CD4-positive, alpha-beta memory T cell (primary cell): ENCODE results near the gene TEDC1. TPM values are rescaled to one million over a fixed set of nuclear protein-coding genes. Genes with fewer than 3 reads are reported as not detected.

ENCODE experiments used
- CTCF ChIA-PET: fragments of 350-600 bp; sonication (Branson Sonifier 250); formaldehyde crosslinking; loops from one replicate; lab custom pipeline; 2021; ENCODE audit warnings: inconsistent platforms; ENCODE audit not compliant: partially characterized antibody; lab: Charles Lee
- POLR2A ChIA-PET: fragments of 350-600 bp; sonication (Branson Sonifier 250); formaldehyde crosslinking; loops from one replicate; lab custom pipeline; 2021; ENCODE audit not compliant: partially characterized antibody; lab: Charles Lee
- DNase-seq, 5 donors: peaks; one replicate each; pipeline versions ENCODE4 v3.0.0 to v3.0.0-alpha.2; 2020 to 2022; ENCODE audit warnings: mixed read lengths in 1 of 5
- H3K27ac ChIP-seq: one replicate; pipeline ENCODE4 v1.7.0; 2013; ENCODE audit warnings: low read depth, low read length
- H3K27me3 ChIP-seq: 2 replicates; pipeline ENCODE4 v1.7.0; 2013; ENCODE audit warnings: mild to moderate bottlenecking, low read length, moderate library complexity; ENCODE audit not compliant: insufficient read depth
- H3K36me3 ChIP-seq: 2 replicates; pipeline ENCODE4 v1.7.0; 2013; ENCODE audit warnings: mild to moderate bottlenecking, low read length, moderate library complexity; ENCODE audit not compliant: insufficient read depth
- H3K4me1 ChIP-seq: 2 replicates; pipeline ENCODE4 v1.7.0; 2013; ENCODE audit warnings: mild to moderate bottlenecking, low read length, moderate library complexity; ENCODE audit not compliant: insufficient read depth
- H3K4me3 ChIP-seq, 2 donors: one replicate each; pipeline ENCODE4 v1.7.0; 2013; ENCODE audit warnings: low read length in 2 of 2, mild to moderate bottlenecking in 1 of 2
- H3K9me3 ChIP-seq, 2 donors: one replicate each; pipeline ENCODE4 v1.7.0; 2013; ENCODE audit warnings: low read length in 2 of 2, control low read depth in 1 of 2; ENCODE audit not compliant: control insufficient read depth in 1 of 2
- H3K27ac Mint-ChIP-seq, 7 donors: one replicate each; pipeline ENCODE4 v1.8.0; 2020 to 2021; ENCODE audit warnings: mixed read lengths in 7 of 7, mild to moderate bottlenecking in 6 of 7, inconsistent platforms in 3 of 7, moderate library complexity in 3 of 7
- H3K27me3 Mint-ChIP-seq, 2 donors: one replicate each; pipeline ENCODE4 v1.8.0; 2020 to 2021; ENCODE audit warnings: mixed read lengths in 2 of 2
- H3K36me3 Mint-ChIP-seq, 2 donors: one replicate each; pipeline ENCODE4 v1.8.0; 2020 to 2021; ENCODE audit warnings: mixed read lengths in 2 of 2, inconsistent platforms in 1 of 2, mild to moderate bottlenecking in 1 of 2
- H3K4me1 Mint-ChIP-seq, 4 donors: one replicate each; pipeline ENCODE4 v1.8.0; 2020 to 2021; ENCODE audit warnings: mixed read lengths in 4 of 4, mild to moderate bottlenecking in 1 of 4
- H3K4me3 Mint-ChIP-seq, 8 donors: one replicate each; pipeline ENCODE4 v1.8.0; 2020 to 2021; ENCODE audit warnings: mixed read lengths in 8 of 8, mild to moderate bottlenecking in 7 of 8, moderate library complexity in 6 of 8, inconsistent platforms in 3 of 8
- H3K9me3 Mint-ChIP-seq, 8 donors: one replicate each; pipeline ENCODE4 v1.8.0; 2020 to 2021; ENCODE audit warnings: mixed read lengths in 8 of 8, mild to moderate bottlenecking in 5 of 8, inconsistent platforms in 3 of 8, moderate library complexity in 1 of 8
- intact Hi-C: fragments of 100-400 bp; cut with micrococcal nuclease; formaldehyde crosslinking; loops from one replicate; pipeline ENCODE4 v1.15.1; 2023
- polyA plus RNA-seq, 2 donors: library from polyadenylated mRNA; unstranded; fragments of 300-500 nt; fragmentation: Illumina TruSeq; gene quantifications; one replicate each; pipeline ENCODE4 v1.2.3, GENCODE V29; 2021
- total RNA-seq, 2 experiments: library from RNA; stranded (reverse); gene quantifications; one replicate each; pipeline ENCODE4 v1.2.3, GENCODE V29; 2021

TEDC1 gene, protein sequence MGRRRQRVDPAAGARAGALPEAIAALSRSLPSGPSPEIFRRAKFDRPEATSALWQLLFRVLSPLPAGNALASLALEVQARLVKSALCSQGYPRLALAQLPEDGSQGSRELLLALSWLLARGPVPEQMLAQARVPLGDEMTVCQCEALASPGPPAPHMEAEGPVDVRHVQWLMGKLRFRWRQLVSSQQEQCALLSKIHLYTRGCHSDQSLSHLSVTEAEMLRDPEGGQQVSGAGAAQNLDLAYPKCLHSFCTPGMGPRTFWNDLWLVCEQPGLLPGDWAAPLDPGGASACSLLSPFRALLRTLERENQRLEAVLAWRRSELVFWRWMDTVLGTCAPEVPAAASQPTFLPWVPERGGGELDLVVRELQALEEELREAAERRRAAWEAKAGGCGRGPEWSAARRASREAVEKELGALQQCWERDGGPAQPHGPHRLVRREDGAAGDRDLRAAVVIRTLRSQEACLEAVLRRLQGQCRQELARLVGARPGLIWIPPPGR
- 10 to 100 TPM; 25.4 to 30.2 TPM for total RNA-seq
- 10 to 100 TPM; 10.2 to 10.4 TPM for polyA plus RNA-seq

DNA sequence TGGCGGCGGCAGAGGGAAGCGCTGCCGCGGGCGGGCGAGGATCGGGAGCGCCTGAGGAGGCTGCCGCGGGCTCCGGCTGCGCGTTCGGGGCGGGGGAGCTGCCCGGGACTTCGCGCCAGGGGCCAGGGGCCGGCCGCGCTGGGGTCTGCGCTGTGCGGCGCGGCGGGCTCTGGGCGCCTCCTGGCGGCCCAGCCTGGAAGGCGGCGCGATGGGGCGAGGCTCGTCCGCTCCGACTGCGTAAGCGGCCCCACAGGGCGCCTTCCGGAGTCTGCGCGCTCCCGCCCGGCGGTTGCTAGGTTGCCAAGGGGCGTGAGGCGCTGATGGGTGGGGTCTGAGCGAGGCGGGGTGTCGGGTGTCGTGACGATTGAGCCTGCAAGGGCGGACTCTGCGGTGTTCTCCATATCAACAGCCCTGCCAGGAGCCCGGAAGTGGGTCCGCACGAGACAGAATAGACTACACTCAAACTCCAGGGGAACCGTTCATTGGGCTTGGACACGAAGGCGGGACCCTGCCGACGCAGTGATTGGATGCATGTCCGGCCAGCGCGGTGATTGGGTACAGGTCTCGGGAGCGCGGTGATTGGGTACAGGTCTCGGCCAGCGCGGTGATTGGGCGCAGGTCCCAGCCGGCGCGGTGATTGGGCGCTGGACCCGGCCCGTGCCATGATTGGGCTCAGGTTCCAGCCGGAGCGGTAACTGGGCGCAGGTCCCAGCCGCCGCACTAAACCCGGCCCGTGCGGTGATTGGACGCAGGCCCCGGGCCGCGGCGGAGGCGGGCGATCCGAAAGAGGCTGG, at the start of gene TEDC1:
TEDC1 (plus strand) TSS at position 675 of the 794 bp plus-strand sequence. CDS start 130 bp downstream, outside the sequence.
- intact Hi-C loops = loop anchor here (1.0 to 2.0 kb wide), 13 partner anchors 16 to 470 kb away; partner anchors contain the start of genes BRF1, CDCA4, CRIP2 and GPR132
- Mint-ChIP-seq H3K4me3 (peak within 1 kb of the TSS; percentile 85 to 94 (median 88)), H3K27ac (peak within 1 kb of the TSS; percentile 91 to 99 (median 99)), H3K27me3 (no peaks in the 10 kb centered on the region), H3K9me3 (peaks cover 0 to 2% (median 0%) of the 10 kb centered on the region in 8 donors), H3K36me3 (peaks cover 4 to 16% of the 10 kb centered on the region in 2 donors), H3K4me1 (peaks cover 8 to 49% (median 19%) of the 10 kb centered on the region in 4 donors)
- POLR2A ChIA-PET = interaction anchor here (0.7 to 5.9 kb wide), 22 partner anchors 9 to 674 kb away, joined by 3 to 346 read pairs (median 6); partner anchors contain the start of genes BRF1, BTBD6, GPR132 and PACS2
- peak within 1 kb of the TSS in 1 of 2 donors; percentile 79 for H3K4me3 ChIP-seq
- no peaks in the 10 kb centered on the region for H3K36me3 ChIP-seq
- H3K27ac ChIP-seq = peak within 1 kb of the TSS; percentile 97
- H3K4me1 ChIP-seq = peaks cover 33% of the 10 kb centered on the region
- CTCF ChIA-PET = interaction anchor here (0.8 to 4.5 kb wide), 16 partner anchors 9 to 400 kb away, joined by 3 to 122 read pairs (median 6); no protein-coding TSS in a partner anchor
- DNase-seq = peak; percentile 99 to 100 (median 100)
- no peaks in the 10 kb centered on the region for H3K9me3 ChIP-seq
- no peaks in the 10 kb centered on the region for H3K27me3 ChIP-seq

DNA sequence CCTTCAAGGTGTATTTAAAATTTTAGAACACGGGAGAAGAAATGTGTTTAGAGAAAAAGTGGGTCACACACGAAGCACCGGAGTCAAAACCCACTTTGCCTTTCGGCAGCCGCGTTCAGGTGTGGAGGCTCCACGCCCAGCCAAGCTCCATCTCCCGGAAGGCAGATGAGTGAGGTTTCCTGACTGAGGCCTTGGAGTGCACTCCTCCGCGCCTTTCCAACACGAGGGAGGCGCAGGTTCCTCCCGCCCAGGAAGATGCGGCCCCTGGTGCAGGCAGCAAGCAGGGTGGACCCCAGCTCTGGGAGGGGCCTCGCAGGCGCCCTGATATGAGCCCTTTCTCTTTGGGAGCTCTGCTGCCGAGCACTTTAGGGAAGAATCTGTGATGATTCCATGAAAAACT, 48.9 kb upstream of the TEDC1 start:
- DNase-seq = no peak
- Histone ChIP-seq H3K4me3 (no peak overlapping the region), H3K36me3 (peaks cover 5% of the 10 kb centered on the region), H3K27me3 (no peaks in the 10 kb centered on the region), H3K9me3 (no peaks in the 10 kb centered on the region), H3K4me1 (no peaks in the 10 kb centered on the region), H3K27ac (no peak overlapping the region)
- H3K27me3 Mint-ChIP-seq = no peaks in the 10 kb centered on the region
- H3K9me3 Mint-ChIP-seq = peaks cover 0 to 2% (median 0%) of the 10 kb centered on the region in 8 donors
- ChIA-PET POLR2A (interaction anchor here (1.0 kb wide), 1 partner anchor 44 kb away, joined by 3 read pairs; the partner anchor contains the start of gene CRIP1), CTCF (no interaction called here)
- peaks cover 7 to 8% of the 10 kb centered on the region in 2 donors for H3K36me3 Mint-ChIP-seq
- peaks cover 2 to 4% (median 3%) of the 10 kb centered on the region in 4 donors for H3K4me1 Mint-ChIP-seq
- H3K4me3 Mint-ChIP-seq = no peak overlapping the region
- H3K27ac Mint-ChIP-seq = peak overlapping the region in 2 of 7 donors; percentile 37 to 70
- intact Hi-C loops = loop anchor here (10.0 kb wide), 1 partner anchor 67 kb away; no protein-coding TSS in a partner anchor

DNA sequence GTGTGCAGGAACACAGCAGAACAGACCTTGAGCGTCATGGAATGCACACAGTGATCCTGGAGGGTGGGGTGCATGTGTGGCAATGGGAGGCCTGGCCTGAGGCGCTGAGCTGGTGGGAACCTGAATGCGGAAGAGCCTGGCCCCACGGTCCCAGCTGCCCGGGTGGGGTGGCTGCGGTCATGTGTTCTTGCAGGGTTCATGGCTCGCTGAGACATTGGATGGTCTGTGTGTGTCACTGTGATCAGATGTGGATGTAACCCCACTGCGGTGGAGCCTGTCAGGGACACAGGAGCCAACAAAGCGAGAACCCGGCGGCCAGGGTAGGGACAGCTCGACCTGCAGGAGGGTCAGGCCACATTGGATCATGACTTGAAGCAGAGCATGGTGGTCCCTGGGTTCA, 48.2 kb upstream of the TEDC1 start:
- no peaks in the 10 kb centered on the region for H3K27me3 ChIP-seq
- peaks cover 5% of the 10 kb centered on the region for H3K36me3 ChIP-seq
- H3K27ac ChIP-seq = no peak overlapping the region
- ChIA-PET CTCF (no interaction called here), POLR2A (no interaction called here)
- H3K9me3 Mint-ChIP-seq = peaks cover 0 to 2% (median 0%) of the 10 kb centered on the region in 8 donors
- DNase-seq = no peak
- intact Hi-C loops = loop anchor here (10.0 kb wide), 1 partner anchor 68 kb away; no protein-coding TSS in a partner anchor
- no peaks in the 10 kb centered on the region for H3K27me3 Mint-ChIP-seq
- peak overlapping the region in 1 of 8 donors; percentile 26 for H3K4me3 Mint-ChIP-seq
- H3K4me1 Mint-ChIP-seq = peaks cover 2 to 4% (median 3%) of the 10 kb centered on the region in 4 donors
- no peaks in the 10 kb centered on the region for H3K9me3 ChIP-seq
- no peak overlapping the region for H3K4me3 ChIP-seq
- peaks cover 7 to 8% of the 10 kb centered on the region in 2 donors for H3K36me3 Mint-ChIP-seq
- H3K27ac Mint-ChIP-seq = no peak overlapping the region
- H3K4me1 ChIP-seq = no peaks in the 10 kb centered on the region

DNA sequence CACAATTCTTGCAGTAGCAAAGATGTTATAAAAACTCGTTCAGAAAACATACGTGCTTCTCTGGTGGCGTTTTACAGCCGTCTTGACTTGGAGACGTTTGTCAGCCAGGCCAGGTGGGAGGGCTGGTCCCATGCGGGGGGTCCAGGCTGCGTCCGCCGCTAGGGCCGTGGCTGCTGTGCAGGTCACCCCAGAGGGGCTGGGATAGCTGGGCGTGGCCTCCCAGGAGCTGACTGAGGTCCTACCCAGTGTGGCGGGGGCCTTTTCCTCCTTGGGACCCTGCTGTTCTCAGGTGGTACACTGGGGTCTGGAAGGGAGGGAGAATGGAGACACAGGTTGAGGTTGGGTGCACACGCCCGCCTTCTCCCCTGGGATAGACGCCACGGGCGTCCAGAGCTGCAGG, 46.2 kb upstream of the TEDC1 start:
- Histone ChIP-seq H3K4me3 (no peak overlapping the region), H3K27ac (no peak overlapping the region), H3K36me3 (peaks cover 5% of the 10 kb centered on the region), H3K9me3 (no peaks in the 10 kb centered on the region), H3K27me3 (no peaks in the 10 kb centered on the region), H3K4me1 (no peaks in the 10 kb centered on the region)
- Mint-ChIP-seq H3K4me3 (no peak overlapping the region), H3K27ac (no peak overlapping the region), H3K9me3 (peaks cover 0 to 2% (median 0%) of the 10 kb centered on the region in 8 donors), H3K4me1 (peaks cover 2 to 4% (median 3%) of the 10 kb centered on the region in 4 donors), H3K27me3 (no peaks in the 10 kb centered on the region), H3K36me3 (peaks cover 7 to 8% of the 10 kb centered on the region in 2 donors)
- DNase-seq = no peak
- ChIA-PET CTCF (no interaction called here), POLR2A (no interaction called here)
- intact Hi-C loops = loop anchor here (10.0 kb wide), 1 partner anchor 70 kb away; no protein-coding TSS in a partner anchor

DNA sequence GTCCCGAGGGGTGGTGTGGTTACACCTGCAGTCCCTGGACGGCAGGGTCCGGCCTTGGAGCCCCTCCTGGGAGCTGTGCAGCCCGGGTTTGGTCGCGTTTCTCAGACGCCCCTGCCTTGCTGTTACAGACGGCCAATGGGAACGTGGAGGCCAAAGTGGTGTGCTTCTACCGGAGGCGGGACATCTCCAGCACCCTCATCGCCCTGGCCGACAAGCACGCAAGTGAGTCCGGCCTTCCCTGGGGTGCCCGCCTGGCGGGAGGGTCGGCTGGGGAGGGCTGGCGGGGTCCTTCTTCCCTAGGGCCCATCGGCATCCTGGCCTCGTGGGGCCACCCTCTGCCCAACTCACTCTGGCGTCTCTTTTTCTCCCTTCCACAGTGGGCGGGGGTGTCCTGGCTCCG, 45.8 kb upstream of the TEDC1 start:
- Mint-ChIP-seq H3K27ac (no peak overlapping the region), H3K9me3 (peaks cover 0 to 2% (median 0%) of the 10 kb centered on the region in 8 donors), H3K36me3 (peaks cover 7 to 8% of the 10 kb centered on the region in 2 donors), H3K4me3 (no peak overlapping the region), H3K4me1 (peaks cover 2 to 4% (median 3%) of the 10 kb centered on the region in 4 donors), H3K27me3 (no peaks in the 10 kb centered on the region)
- DNase-seq = no peak
- Histone ChIP-seq H3K4me1 (no peaks in the 10 kb centered on the region), H3K9me3 (no peaks in the 10 kb centered on the region), H3K4me3 (no peak overlapping the region), H3K27ac (no peak overlapping the region), H3K27me3 (no peaks in the 10 kb centered on the region), H3K36me3 (peaks cover 5% of the 10 kb centered on the region)
- ChIA-PET CTCF (no interaction called here), POLR2A (no interaction called here)
- intact Hi-C loops = loop anchor here (10.0 kb wide), 1 partner anchor 70 kb away; no protein-coding TSS in a partner anchor

DNA sequence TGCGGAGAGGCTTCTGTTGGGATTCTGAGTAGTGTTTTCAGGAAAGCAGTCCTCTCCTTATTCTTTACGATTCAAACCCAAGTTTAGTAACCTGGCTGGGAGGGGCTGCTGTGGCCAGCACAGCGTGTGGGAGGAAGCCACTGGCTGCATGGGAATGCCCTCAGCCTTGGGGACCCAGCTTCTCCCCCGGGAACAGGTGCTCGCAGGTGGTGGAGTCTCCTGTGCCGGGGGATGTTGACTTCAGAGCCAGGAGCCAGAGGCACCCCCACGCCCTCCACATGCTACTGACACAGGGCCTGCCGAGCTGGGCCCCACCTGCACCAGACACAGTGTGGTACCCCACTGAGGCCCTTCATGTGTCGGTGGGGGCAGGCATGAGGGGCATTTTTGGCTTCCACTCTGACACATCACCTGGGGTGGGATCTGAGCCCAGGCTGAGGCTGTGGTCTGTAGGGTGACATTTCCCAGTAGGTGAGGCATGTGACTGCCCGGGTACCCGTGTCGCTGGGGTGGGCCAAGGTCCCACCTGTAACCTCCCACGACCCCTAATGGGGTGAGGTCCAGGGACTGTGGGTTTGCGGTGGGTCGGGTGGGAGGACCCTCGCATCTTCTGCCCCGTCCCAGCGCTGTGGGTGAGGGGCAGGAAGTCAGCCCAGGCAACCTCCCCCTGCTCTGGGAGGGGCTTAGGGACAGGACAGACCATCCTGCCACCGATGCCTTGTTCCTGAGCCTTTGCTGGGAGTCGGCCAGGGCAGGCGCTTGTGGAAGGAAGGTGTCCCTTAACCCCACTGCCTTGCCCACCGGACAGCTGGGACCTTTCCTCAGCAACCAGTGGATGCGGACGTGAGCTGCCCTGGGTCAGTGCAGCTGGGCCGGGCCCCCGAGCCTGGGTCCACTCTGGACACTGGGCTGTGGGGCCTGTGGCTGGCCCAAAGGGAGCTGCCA, 44.9 kb upstream of the TEDC1 start:
- Histone ChIP-seq H3K36me3 (peaks cover 11% of the 10 kb centered on the region), H3K4me1 (no peaks in the 10 kb centered on the region), H3K9me3 (no peaks in the 10 kb centered on the region), H3K4me3 (no peak overlapping the region), H3K27ac (no peak overlapping the region), H3K27me3 (no peaks in the 10 kb centered on the region)
- H3K27me3 Mint-ChIP-seq = no peaks in the 10 kb centered on the region
- POLR2A ChIA-PET = interaction anchor here (3.2 kb wide), 1 partner anchor 43 kb away, joined by 29 read pairs; no protein-coding TSS in a partner anchor
- CTCF ChIA-PET = interaction anchor here (2.4 to 3.1 kb wide), 3 partner anchors 35 to 75 kb away, joined by 9 to 20 read pairs (median 15); no protein-coding TSS in a partner anchor
- no peak for DNase-seq
- peak overlapping the region in 1 of 7 donors; percentile 65 for H3K27ac Mint-ChIP-seq
- peaks cover 0 to 2% (median 0%) of the 10 kb centered on the region in 8 donors for H3K9me3 Mint-ChIP-seq
- H3K4me1 Mint-ChIP-seq = peaks cover 2 to 4% (median 3%) of the 10 kb centered on the region in 4 donors
- no peak overlapping the region for H3K4me3 Mint-ChIP-seq
- intact Hi-C loops = loop anchor here (10.0 kb wide), 1 partner anchor 71 kb away; no protein-coding TSS in a partner anchor
- H3K36me3 Mint-ChIP-seq = peaks cover 7 to 8% of the 10 kb centered on the region in 2 donors
